H1 (cell line): ENCODE measurements around the gene NAV2. TPM values are rescaled to one million over a fixed set of nuclear protein-coding genes. Genes with fewer than 3 reads are reported as not detected.

ENCODE experiments used
- CHD2 ChIP-seq: IDR thresholded peaks from 2 replicates; pipeline ENCODE4 v1.6.1; 2012; ENCODE audit warnings: low read length, improper control_type of control experiment
- CHD7 ChIP-seq: fragments of 300-600 bp; sonication (generic); IDR thresholded peaks from 2 replicates; pipeline ENCODE4 v1.7.1; 2012; ENCODE audit warnings: low read length, moderate library complexity, mild to moderate bottlenecking, inconsistent platforms; ENCODE audit not compliant: insufficient replicate concordance
- CTBP2 ChIP-seq: IDR thresholded peaks from 2 replicates; pipeline ENCODE4 v1.7.0; 2011; ENCODE audit warnings: borderline replicate concordance, mild to moderate bottlenecking, moderate library complexity, mixed read lengths, low read length; ENCODE audit not compliant: insufficient read depth, insufficient read length
- HDAC2 ChIP-seq, 2 experiments: fragments of 300-600 bp in 1 of 2; sonication (generic) in 1 of 2; IDR thresholded peaks; 2 replicates each; pipeline ENCODE4 v1.6.1; 2011 to 2012; ENCODE audit warnings: low read depth in 2 of 2, low read length in 2 of 2, mild to moderate bottlenecking in 2 of 2, moderate library complexity in 2 of 2, borderline replicate concordance in 1 of 2, inconsistent platforms in 1 of 2
- POU5F1 ChIP-seq: IDR thresholded peaks from 2 replicates; pipeline ENCODE4 v1.6.1; 2011; ENCODE audit warnings: low read depth, mild to moderate bottlenecking, low read length, moderate library complexity
- SIN3A ChIP-seq, 2 experiments: IDR thresholded peaks in 1 of 2; conservative IDR thresholded peaks in 1 of 2; 2 replicates each; pipeline ENCODE4 v1.6.1; 2011 to 2012; ENCODE audit warnings: low read length in 2 of 2, improper control_type of control experiment in 1 of 2, low read depth in 1 of 2, mild to moderate bottlenecking in 1 of 2
- SIX5 ChIP-seq: IDR thresholded peaks from 2 replicates; pipeline ENCODE4 v1.6.1; 2011; ENCODE audit warnings: mild to moderate bottlenecking, low read depth, low read length
- SP1 ChIP-seq: IDR thresholded peaks from 2 replicates; pipeline ENCODE4 v1.6.1; 2011; ENCODE audit warnings: low read depth, low read length
- SP4 ChIP-seq: IDR thresholded peaks from 2 replicates; pipeline ENCODE4 v1.6.1; 2012; ENCODE audit warnings: low read length, inconsistent platforms
- SUZ12 ChIP-seq: fragments of 200-600 bp; sonication (generic); IDR thresholded peaks from 2 replicates; pipeline ENCODE4 v1.6.1; 2012; ENCODE audit warnings: mild to moderate bottlenecking, inconsistent platforms, low read length, moderate library complexity, mixed read lengths
- TCF12 ChIP-seq: IDR thresholded peaks from 2 replicates; pipeline ENCODE4 v1.6.1; 2011; ENCODE audit warnings: low read depth, mild to moderate bottlenecking, low read length
- polyA plus RNA-seq, 7 experiments: library from polyadenylated mRNA; depleted of rRNA in 3 of 7; stranded (reverse) in 5 of 7; unstranded in 2 of 7; fragments of >200 nt in 5 of 7; fragments of 200-250 nt in 2 of 7; gene quantifications; 1 replicate in 5 of 7; 2 replicates in 1 of 7; 4 replicates in 1 of 7; pipeline versions ENCODE4 v1.2.1 to v1.2.3, GENCODE V29; 2011 to 2013; ENCODE audit warnings: missing spikeins in 2 of 7, mixed read lengths in 2 of 7
- total RNA-seq: library from RNA; stranded (reverse); fragmentation: NEBNext Ultra II Directional; extraction: Animal tissue kit (Norgen Biotek cat#: 25700); gene quantifications from 2 replicates; pipeline ENCODE4 v1.2.1, GENCODE V29; 2021

The NAV2 gene
- total and polyA plus RNA-seq, 2 of the 8 experiments (the other 6 are each of a cell fraction or from before 2014, with no cell fraction given): 35.6 to 73.6 TPM

- TF ChIP-seq CHD7: no peak
- no peak for TF ChIP-seq SIN3A (conservative IDR thresholded peaks at IDR 0.05 in 1 of 2, IDR thresholded peaks at IDR 0.05 in 1 of 2; ENCODE audit: low read depth in 1 of 2, low read length in 2 of 2)
- TF ChIP-seq SIX5: no peak
- TF ChIP-seq SP1: no peak
- TF ChIP-seq HDAC2 (IDR thresholded peaks at IDR 0.05; ENCODE audit: borderline replicate concordance in 1 of 2, low read depth in 2 of 2, low read length in 2 of 2): no peak
- no peak for TF ChIP-seq CTBP2
- TF ChIP-seq POU5F1: no peak
- no peak for TF ChIP-seq SUZ12
- TF ChIP-seq CHD2: no peak
- TF ChIP-seq SP4: no peak
- TF ChIP-seq TCF12: no peak
Measured at GRCh38 chr11:19933801-19934488, 221.3 kb downstream of the NAV2 start (continued).
